Measurements from ENCODE around the gene C11orf97. TPM values are rescaled to one million over a fixed set of nuclear protein-coding genes. Genes with fewer than 3 reads are reported as not detected.

C11orf97 gene
- total and polyA plus RNA-seq, 2 donors (not counting 3 experiments of a cell fraction or from before 2014, with no cell fraction given), result not detected

GRCh38 chr11:94559361-94559760 lies 47.1 kb downstream of the C11orf97 start:
- Histone ChIP-seq H3K9me1 (replicated peaks; ENCODE audit: control insufficient read depth, extremely low read depth, insufficient read depth, low read length) (no peaks in the 10 kb centered on the region), H3K36me3 (ENCODE audit: control insufficient read depth in 2 of 2, extremely low read depth in 1 of 2, insufficient read depth in 2 of 2, low read length in 2 of 2) (no peaks in the 10 kb centered on the region), H3K4me2 (ENCODE audit: insufficient read depth, low read length) (no peak overlapping the region), H4K20me1 (replicated peaks; ENCODE audit: control insufficient read depth, extremely low read depth, insufficient read depth, low read length) (no peaks in the 10 kb centered on the region), H3K9me3 (replicated peaks; ENCODE audit: control insufficient read depth, insufficient read depth, low read length) (no peaks in the 10 kb centered on the region), H3K27ac (ENCODE audit: insufficient read depth, low read depth, low read length) (no peak overlapping the region), H3K79me2 (ENCODE audit: control insufficient read depth, insufficient read depth, low read length) (no peaks in the 10 kb centered on the region), H2AFZ (ENCODE audit: low read depth, low read length) (no peak overlapping the region), H3K4me3 (replicated peaks in 1 of 3; ENCODE audit: insufficient read depth in 1 of 3, low read depth in 1 of 3, low read length in 3 of 3) (no peak overlapping the region), H3K9ac (replicated peaks; ENCODE audit: extremely low read depth, insufficient read depth, low read length) (no peak overlapping the region), H3K4me1 (ENCODE audit: control insufficient read depth, extremely low read depth, insufficient read depth, low read length) (peaks cover 12% of the 10 kb centered on the region), H3K27me3 (ENCODE audit: control insufficient read depth in 2 of 2, insufficient read depth in 2 of 2, low read length in 2 of 2) (no peaks in the 10 kb centered on the region)
- POLR2A ChIA-PET, result no interaction called here
- dilution Hi-C loops (cut with MboI; ENCODE audit: extremely low pct_ligation_motif_present, low sequenced_read_pairs), result no loop called here
- DNase-seq (ENCODE audit: low read depth, low spot score), result no peak
- intact Hi-C loops (cut with micrococcal nuclease), result no loop called here
- TF ChIP-seq JUN (IDR thresholded peaks at IDR 0.05; ENCODE audit: borderline replicate concordance, insufficient read depth, insufficient read length, low read depth) (no peak), GATA2 (IDR thresholded peaks at IDR 0.05; ENCODE audit: insufficient read depth, insufficient read length, low read depth, low read length) (no peak), CTCF (IDR thresholded peaks at IDR 0.05; ENCODE audit: extremely low read depth in 1 of 2, insufficient read depth in 1 of 2, low read depth in 1 of 2, low read length in 2 of 2) (no peak), POLR2AphosphoS5 (IDR thresholded peaks at IDR 0.05; ENCODE audit: insufficient read depth, low read depth, low read length) (no peak), MYC (IDR thresholded peaks at IDR 0.05; ENCODE audit: low read depth, low read length) (no peak), FOS (IDR thresholded peaks at IDR 0.05; ENCODE audit: borderline replicate concordance, insufficient read depth, low read length) (no peak), POLR2A (IDR thresholded peaks at IDR 0.05; ENCODE audit: low read depth, low read length) (no peak), EZH2 (IDR thresholded peaks at IDR 0.05; ENCODE audit: borderline replicate concordance, low read depth, low read length, severe bottlenecking) (no peak), MAX (IDR thresholded peaks at IDR 0.05; ENCODE audit: insufficient read depth, insufficient read length) (no peak)
- no TSS peak for BruUV-seq (replicated peaks)
- CTCF ChIA-PET, result interaction anchor here (1.0 kb wide), 1 partner anchor 664 kb away, joined by 3 read pairs; no protein-coding TSS in a partner anchor
- FAIRE-seq, result no peak
